Activated naive CD4-positive, alpha-beta T cell treated with anti-CD3 and anti-CD28 coated beads for 36 hours (primary cell): ENCODE results near the gene GULP1. TPM values are rescaled to one million over a fixed set of nuclear protein-coding genes. Genes with fewer than 3 reads are reported as not detected.

Source experiments
- CTCF ChIA-PET: fragments of 350-600 bp; sonication (Branson Sonifier 250); formaldehyde crosslinking; loops from one replicate; lab custom pipeline; 2021; ENCODE audit warnings: antibody characterized with exemption; lab: Charles Lee
- DNase-seq: peaks from one replicate; pipeline ENCODE4 v3.0.0-alpha.2; 2020
- H3K27ac Mint-ChIP-seq: one replicate; pipeline ENCODE4 v1.8.0; 2021; ENCODE audit warnings: mild to moderate bottlenecking, mixed read lengths
- H3K27me3 Mint-ChIP-seq: one replicate; pipeline ENCODE4 v1.8.0; 2021; ENCODE audit warnings: low read depth, mixed read lengths
- H3K36me3 Mint-ChIP-seq: one replicate; pipeline ENCODE4 v1.8.0; 2021; ENCODE audit warnings: low read depth, mixed read lengths
- H3K4me1 Mint-ChIP-seq: one replicate; pipeline ENCODE4 v1.8.0; 2021; ENCODE audit warnings: low read depth, mixed read lengths
- H3K4me3 Mint-ChIP-seq: one replicate; pipeline ENCODE4 v1.8.0; 2021; ENCODE audit warnings: mild to moderate bottlenecking, moderate library complexity, mixed read lengths
- H3K9me3 Mint-ChIP-seq: one replicate; pipeline ENCODE4 v1.8.0; 2021; ENCODE audit warnings: mixed read lengths
- intact Hi-C: fragments of 100-400 bp; cut with micrococcal nuclease; formaldehyde crosslinking; loops from one replicate; pipeline ENCODE4 v1.15.1; 2023
- total RNA-seq, 2 experiments: library from RNA; stranded (reverse); gene quantifications; one replicate each; pipeline ENCODE4 v1.2.3, GENCODE V29; 2021

Gene GULP1
- total RNA-seq, 2 experiments from 2014 or later, result not detected

DNA sequence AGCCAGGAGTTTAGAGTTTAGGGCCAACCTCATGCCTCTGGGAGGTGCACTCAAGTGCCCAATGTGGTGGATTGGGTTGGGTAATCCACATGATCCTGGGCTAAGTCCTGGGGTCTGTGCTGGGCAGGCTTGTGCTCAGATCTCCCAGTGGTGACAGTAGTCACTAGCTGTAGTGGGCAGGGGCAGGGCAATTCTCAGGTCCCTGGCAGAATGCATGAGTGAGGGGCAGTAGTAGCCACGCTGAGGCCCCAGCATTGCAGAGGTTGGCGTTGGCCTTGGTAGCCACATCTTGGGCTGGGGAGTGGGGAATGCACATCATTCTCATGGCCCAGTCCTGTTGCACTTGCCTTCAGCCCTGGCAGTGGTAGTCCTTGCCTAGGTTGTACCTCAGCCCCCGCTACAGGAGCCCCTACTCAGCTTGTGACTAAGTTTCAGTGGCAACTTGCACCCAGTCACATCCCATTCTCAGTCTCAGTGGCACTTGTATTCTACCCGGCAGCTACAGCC lies 269.9 kb downstream of the GULP1 start:
- intact Hi-C loops, result no loop called here
- peaks cover 10% of the 10 kb centered on the region for H3K9me3 Mint-ChIP-seq
- H3K27ac Mint-ChIP-seq, result no peak overlapping the region
- H3K4me3 Mint-ChIP-seq, result no peak overlapping the region
- H3K4me1 Mint-ChIP-seq, result no peaks in the 10 kb centered on the region
- no peak for DNase-seq
- H3K36me3 Mint-ChIP-seq, result no peaks in the 10 kb centered on the region
- H3K27me3 Mint-ChIP-seq, result peaks cover 12% of the 10 kb centered on the region
- CTCF ChIA-PET, result no interaction called here

DNA sequence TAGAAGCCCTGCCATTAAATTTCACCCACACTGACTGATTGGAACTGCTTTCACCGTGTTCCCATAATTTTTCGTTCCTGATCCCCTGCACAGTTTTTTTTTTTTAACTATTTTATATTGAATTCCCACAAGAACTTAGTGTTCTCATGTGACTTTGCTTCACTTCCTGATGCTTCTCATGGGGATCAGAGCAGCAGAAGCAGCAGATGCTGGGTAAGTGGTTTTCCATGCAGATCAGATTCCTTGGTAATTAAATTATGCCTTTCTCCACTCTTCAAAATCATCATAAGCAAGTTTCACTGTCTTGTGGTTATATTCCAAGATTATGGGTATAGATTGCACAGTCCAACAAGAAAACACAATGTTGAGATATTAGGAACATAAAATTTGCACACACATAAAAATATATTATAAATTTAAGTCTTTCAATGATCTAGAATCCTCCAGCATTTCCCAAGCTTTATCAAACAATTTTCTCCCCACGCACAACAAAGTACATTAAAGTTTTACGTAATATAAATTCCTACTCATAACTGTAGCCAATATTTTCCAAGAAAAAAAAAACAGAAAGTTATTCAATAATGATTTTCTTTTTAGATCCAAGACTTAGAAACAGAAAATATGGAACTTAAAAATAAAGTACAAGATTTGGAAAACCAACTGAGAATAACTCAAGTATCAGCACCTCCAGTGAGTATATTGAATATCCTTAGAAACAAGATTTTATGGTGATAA lies 277.9 kb downstream of the GULP1 start:
- Mint-ChIP-seq H3K4me1 (no peaks in the 10 kb centered on the region), H3K27me3 (no peaks in the 10 kb centered on the region), H3K9me3 (no peaks in the 10 kb centered on the region), H3K4me3 (no peak overlapping the region), H3K27ac (no peak overlapping the region), H3K36me3 (no peaks in the 10 kb centered on the region)
- intact Hi-C loops, result no loop called here
- CTCF ChIA-PET, result no interaction called here
- DNase-seq, result no peak

DNA sequence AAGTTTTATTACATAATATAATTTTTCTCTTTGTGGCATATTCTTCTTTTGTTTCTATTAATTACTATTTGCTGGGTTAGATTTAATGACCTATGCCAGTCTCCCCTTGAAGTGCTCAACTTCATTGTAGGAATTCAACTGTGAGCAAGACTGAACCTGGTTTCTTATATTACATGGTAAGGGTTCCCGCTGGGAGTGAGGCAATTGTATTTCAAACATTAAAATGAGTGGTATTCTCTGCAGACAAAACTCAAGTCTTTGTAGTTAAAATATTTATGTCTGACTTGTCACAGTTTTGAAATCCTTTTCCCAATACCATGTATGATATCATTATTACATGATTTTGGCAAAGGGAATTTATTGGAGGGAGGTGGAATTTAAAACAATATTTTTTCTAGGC lies 278.7 kb downstream of the GULP1 start:
- Mint-ChIP-seq H3K4me3 (no peak overlapping the region), H3K4me1 (no peaks in the 10 kb centered on the region), H3K27ac (no peak overlapping the region), H3K9me3 (no peaks in the 10 kb centered on the region), H3K27me3 (no peaks in the 10 kb centered on the region), H3K36me3 (no peaks in the 10 kb centered on the region)
- DNase-seq, result no peak
- CTCF ChIA-PET, result no interaction called here
- intact Hi-C loops, result no loop called here

DNA sequence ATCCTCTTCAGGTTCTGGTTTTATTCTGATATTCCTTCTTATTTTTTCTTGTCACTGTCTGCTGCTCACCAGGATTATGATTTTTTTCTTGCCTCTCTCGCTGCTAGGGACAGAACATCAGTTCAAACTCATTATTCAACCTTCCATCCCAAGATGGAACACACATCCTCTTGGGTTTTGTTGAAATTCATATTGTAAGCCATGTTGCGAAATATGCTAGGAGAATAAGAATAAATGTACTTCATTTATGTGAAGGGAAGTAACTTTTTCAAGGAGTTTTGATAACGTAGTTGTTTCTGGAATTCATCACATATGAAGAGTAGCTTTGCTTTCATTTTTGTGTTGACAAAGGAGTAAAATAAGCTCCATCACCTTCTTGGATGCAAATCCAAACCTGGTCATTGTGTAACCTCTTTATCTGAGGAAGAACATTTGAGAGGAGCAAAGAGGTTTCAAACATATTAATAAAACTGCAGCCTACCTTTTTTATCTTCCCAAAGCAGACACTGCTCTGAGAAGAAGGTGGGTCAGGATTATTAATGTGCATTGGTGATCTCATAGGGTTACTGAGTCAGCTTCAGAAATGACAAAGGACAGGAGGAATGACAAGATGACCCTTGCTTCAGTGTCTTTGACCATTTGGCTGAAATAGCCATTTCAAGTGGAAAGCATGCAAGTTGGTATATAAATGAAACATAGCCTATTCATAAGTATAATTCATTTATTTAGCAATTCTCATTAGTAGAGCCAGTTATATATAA lies 280.0 kb downstream of the GULP1 start:
- no peaks in the 10 kb centered on the region for H3K4me1 Mint-ChIP-seq
- no peak overlapping the region for H3K27ac Mint-ChIP-seq
- H3K9me3 Mint-ChIP-seq, result no peaks in the 10 kb centered on the region
- H3K27me3 Mint-ChIP-seq, result no peaks in the 10 kb centered on the region
- no peak overlapping the region for H3K4me3 Mint-ChIP-seq
- CTCF ChIA-PET, result no interaction called here
- intact Hi-C loops, result no loop called here
- no peaks in the 10 kb centered on the region for H3K36me3 Mint-ChIP-seq
- no peak for DNase-seq

DNA sequence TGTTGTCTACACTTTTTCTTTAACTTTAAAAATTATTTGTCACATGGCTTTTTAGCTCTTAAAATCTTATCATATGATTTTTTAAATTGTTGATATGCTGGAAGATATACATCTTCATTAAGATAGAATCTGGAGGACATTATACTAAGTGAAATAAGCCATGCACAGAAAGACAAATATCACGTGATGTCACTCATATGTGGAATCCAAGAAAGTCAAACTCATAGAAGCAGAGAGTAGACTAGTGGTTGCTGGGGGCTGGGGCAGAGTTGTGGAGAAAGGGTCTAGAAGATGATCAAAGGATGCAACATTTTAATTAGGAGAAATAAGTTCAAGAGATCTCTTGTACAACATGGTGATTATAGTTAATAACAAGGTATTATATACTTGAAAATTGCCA lies 280.9 kb downstream of the GULP1 start:
- Mint-ChIP-seq H3K27ac (no peak overlapping the region), H3K4me3 (no peak overlapping the region), H3K27me3 (no peaks in the 10 kb centered on the region), H3K36me3 (no peaks in the 10 kb centered on the region), H3K4me1 (no peaks in the 10 kb centered on the region), H3K9me3 (no peaks in the 10 kb centered on the region)
- CTCF ChIA-PET, result interaction anchor here (0.7 kb wide), 1 partner anchor 614 kb away, joined by 3 read pairs; no protein-coding TSS in a partner anchor
- no peak for DNase-seq
- intact Hi-C loops, result no loop called here

DNA sequence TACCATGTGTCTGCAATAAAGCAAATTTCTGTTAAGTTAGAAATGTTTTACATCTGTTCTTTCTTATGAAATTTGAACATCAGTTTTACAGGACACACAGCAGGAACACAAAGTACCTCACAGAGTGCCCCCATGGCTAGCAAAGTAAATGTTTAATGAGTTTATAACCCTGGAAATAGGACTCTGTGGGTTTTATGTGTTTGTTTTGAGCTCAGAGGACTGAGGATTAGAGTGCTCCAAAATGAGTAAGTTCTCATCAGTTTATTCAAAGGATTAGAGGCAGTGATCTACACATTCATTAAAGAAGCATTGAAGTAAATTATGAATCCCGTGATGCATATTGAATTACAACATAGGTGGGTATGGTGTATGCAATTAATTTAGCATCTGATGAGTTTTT lies 281.8 kb downstream of the GULP1 start:
- DNase-seq, result no peak
- Mint-ChIP-seq H3K27me3 (no peaks in the 10 kb centered on the region), H3K4me1 (no peaks in the 10 kb centered on the region), H3K27ac (no peak overlapping the region), H3K9me3 (no peaks in the 10 kb centered on the region), H3K4me3 (no peak overlapping the region), H3K36me3 (no peaks in the 10 kb centered on the region)
- intact Hi-C loops, result no loop called here
- CTCF ChIA-PET, result interaction anchor here (0.7 kb wide), 1 partner anchor 613 kb away, joined by 3 read pairs; no protein-coding TSS in a partner anchor

DNA sequence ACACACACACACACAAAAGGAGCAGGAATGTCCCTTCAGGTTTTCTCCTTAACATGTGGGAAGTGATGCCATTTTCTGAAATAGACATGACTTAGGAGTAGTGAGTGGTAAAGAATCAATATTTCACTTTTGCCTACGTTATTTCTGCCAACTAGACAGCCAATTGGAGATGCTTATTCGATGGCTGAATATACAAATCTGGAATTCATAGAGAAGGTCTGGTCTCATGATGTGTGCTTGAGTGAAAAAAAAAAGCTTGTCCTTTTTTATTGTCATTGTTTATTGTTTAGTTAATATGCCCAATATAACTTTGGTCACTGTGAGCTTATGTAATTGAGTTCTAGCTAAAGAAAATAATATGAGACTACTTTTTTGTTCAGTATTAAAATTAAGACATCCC lies 284.3 kb downstream of the GULP1 start:
- CTCF ChIA-PET, result interaction anchor here (0.6 kb wide), 1 partner anchor 1742 kb away, joined by 4 read pairs; no protein-coding TSS in a partner anchor
- no peak overlapping the region for H3K4me3 Mint-ChIP-seq
- no peaks in the 10 kb centered on the region for H3K27me3 Mint-ChIP-seq
- H3K36me3 Mint-ChIP-seq, result no peaks in the 10 kb centered on the region
- no peak overlapping the region for H3K27ac Mint-ChIP-seq
- no peaks in the 10 kb centered on the region for H3K9me3 Mint-ChIP-seq
- intact Hi-C loops, result no loop called here
- DNase-seq, result no peak
- no peaks in the 10 kb centered on the region for H3K4me1 Mint-ChIP-seq

DNA sequence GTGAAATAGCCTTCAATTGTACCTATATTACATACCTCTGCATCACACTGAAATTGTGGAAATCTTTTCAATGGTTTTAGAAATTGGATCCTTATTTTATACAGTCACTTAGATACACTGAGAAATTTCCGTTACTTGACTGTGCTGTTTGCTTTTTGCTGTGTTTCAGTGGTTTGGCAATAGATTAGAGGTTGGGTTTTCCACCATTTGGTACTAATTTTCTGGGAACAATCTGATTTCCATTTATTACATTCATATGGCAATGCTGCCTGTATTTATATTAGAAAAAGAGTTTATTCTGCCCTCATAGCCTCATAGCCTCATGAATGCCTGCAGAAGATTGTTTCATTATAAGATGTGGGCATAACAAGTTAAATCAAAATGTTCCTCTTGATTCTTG lies 285.0 kb downstream of the GULP1 start:
- CTCF ChIA-PET, result interaction anchor here (0.6 kb wide), 1 partner anchor 1741 kb away, joined by 4 read pairs; no protein-coding TSS in a partner anchor
- Mint-ChIP-seq H3K4me1 (no peaks in the 10 kb centered on the region), H3K9me3 (no peaks in the 10 kb centered on the region), H3K4me3 (no peak overlapping the region), H3K36me3 (no peaks in the 10 kb centered on the region), H3K27me3 (no peaks in the 10 kb centered on the region), H3K27ac (no peak overlapping the region)
- intact Hi-C loops, result no loop called here
- DNase-seq, result no peak

DNA sequence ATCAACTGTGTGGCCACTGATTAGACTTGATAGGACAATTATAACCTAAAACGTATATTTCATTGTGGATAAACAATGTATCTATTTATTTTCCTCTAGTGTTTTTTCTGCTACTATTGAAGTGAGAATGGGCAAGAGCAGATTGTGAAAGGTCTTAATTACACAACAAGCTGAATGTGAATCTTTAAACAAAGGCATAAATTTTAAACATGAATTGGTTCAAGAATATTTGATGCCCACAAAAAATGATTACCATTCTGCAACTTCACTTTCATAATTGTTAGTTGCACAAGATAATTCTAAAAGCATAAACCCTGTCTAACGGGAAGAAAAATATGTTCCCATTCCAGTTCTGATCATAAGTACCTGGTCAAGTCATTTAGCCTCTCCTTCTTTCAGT lies 285.6 kb downstream of the GULP1 start:
- H3K9me3 Mint-ChIP-seq, result no peaks in the 10 kb centered on the region
- H3K4me3 Mint-ChIP-seq, result no peak overlapping the region
- no peaks in the 10 kb centered on the region for H3K36me3 Mint-ChIP-seq
- H3K27ac Mint-ChIP-seq, result no peak overlapping the region
- no peaks in the 10 kb centered on the region for H3K27me3 Mint-ChIP-seq
- CTCF ChIA-PET, result no interaction called here
- no peaks in the 10 kb centered on the region for H3K4me1 Mint-ChIP-seq
- no peak for DNase-seq
- intact Hi-C loops, result no loop called here

DNA sequence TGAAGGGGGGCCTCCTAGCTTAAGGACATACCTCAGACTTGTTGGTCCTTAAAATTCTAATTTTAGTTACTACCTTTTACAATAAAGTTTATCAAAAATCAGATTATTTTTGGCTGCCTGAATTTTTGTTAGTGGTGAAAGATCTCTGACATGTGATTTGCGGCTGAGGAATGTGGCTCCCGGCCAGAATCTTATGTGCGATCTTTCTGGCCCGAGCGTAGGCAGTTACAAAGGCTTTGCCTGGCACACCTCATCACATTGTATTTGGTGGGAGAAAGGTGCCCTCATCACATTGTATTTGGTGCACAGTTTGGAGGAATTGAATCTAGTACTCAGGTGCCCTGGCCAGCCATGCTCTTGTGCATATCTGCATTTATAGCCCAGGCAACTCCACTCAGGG lies 289.1 kb downstream of the GULP1 start:
- Mint-ChIP-seq H3K36me3 (no peaks in the 10 kb centered on the region), H3K27ac (no peak overlapping the region), H3K4me1 (no peaks in the 10 kb centered on the region), H3K9me3 (no peaks in the 10 kb centered on the region), H3K4me3 (no peak overlapping the region), H3K27me3 (no peaks in the 10 kb centered on the region)
- CTCF ChIA-PET, result interaction anchor here (0.7 kb wide), 1 partner anchor 708 kb away, joined by 3 read pairs; no protein-coding TSS in a partner anchor
- DNase-seq, result no peak
- intact Hi-C loops, result no loop called here

DNA sequence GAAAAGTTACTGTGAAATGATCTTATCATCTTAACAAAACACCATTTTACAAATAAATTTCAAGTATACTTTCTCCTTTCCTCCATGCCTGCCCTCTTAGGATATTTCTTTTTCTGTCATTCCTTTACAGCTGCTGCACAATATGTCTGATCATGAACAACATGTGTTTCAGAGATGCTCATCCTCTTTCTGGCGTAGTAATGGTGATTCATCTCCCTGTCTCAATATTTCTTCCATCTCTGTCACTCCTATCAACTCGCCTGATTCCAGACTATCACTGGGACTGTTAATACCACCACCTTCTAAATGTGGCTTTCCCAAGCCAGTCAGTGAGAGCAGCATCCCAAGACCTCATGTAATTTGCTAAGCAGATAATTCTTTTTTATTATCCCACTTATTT lies 290.5 kb downstream of the GULP1 start:
- intact Hi-C loops, result no loop called here
- Mint-ChIP-seq H3K4me3 (no peak overlapping the region), H3K27me3 (no peaks in the 10 kb centered on the region), H3K36me3 (no peaks in the 10 kb centered on the region), H3K27ac (no peak overlapping the region), H3K9me3 (no peaks in the 10 kb centered on the region), H3K4me1 (no peaks in the 10 kb centered on the region)
- CTCF ChIA-PET, result no interaction called here
- DNase-seq, result no peak

DNA sequence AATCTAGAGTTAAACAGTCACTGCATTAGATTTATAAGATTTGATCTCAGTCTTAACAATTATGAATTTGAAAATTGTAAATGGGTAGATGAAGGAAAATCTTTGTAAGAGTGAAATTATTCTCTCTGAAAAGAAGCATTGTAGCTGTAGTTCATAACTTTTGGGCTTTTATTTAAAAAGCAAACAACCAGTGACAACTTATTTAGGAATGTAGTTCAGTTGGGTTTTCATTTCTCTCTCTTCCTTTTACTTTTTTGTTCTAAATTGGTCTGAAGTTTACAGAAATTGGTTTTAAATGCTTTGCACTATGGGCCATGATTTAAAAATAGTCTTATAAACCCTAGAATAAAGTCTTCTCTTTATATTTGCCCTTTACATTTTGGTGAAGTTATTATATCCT lies 296.6 kb downstream of the GULP1 start:
- CTCF ChIA-PET, result no interaction called here
- Mint-ChIP-seq H3K36me3 (no peaks in the 10 kb centered on the region), H3K4me3 (no peak overlapping the region), H3K27ac (no peak overlapping the region), H3K27me3 (no peaks in the 10 kb centered on the region), H3K9me3 (no peaks in the 10 kb centered on the region), H3K4me1 (no peaks in the 10 kb centered on the region)
- no peak for DNase-seq
- intact Hi-C loops, result no loop called here
